ENCODE measurements around the gene SNX25.

DNA sequence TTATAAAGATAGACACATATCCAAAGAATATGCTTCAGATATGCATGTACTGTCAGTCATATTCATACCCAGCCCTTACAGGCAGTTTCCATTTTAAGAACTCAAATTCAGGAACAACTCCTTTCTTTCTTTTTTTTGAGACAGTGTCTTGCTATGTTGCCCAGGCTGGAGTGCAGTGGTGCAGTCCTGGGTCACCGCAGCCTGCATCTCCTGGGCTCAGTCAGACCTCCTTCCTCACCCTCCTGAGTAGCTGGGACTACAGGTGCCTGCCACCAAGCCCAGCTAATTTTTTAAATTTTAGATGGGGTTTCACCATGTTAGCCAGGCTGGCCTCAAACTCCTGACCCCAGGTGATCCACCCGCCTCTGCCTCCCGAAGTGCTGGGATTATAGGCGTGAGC lies 34.5 kb downstream of the SNX25 start:
- no peak for TF ChIP-seq SP1 (IDR thresholded peaks at IDR 0.05)
- no peak for TF ChIP-seq FOXK2 (IDR thresholded peaks at IDR 0.05)
- TF ChIP-seq L3MBTL2 (conservative IDR thresholded peaks at IDR 0.05), result no peak
- TF ChIP-seq CTBP1 (IDR thresholded peaks at IDR 0.05; ENCODE audit: borderline replicate concordance), result no peak
- TF ChIP-seq FOXM1 (IDR thresholded peaks at IDR 0.05; ENCODE audit: borderline replicate concordance), result no peak

Measured in HEK293T (cell line).